GM19438 (cell line): Measurements from ENCODE around the gene TTF2.

ENCODE experiments used
- ATAC-seq: cut with Tn5 transposase; IDR thresholded peaks from one replicate; pipeline ENCODE4 v1.9.1; 2021; ENCODE audit warnings: low read depth; ENCODE audit not compliant: unreplicated experiment

Gene TTF2

GRCh38 chr1:117044217-117044616 is 15.9 kb upstream of the TTF2 start:
- ATAC-seq, result no peak

- ATAC-seq, result no peak
Observed at GRCh38 chr1:117045644-117046043, 14.5 kb upstream of the TTF2 start.

GRCh38 chr1:117046781-117047180 is 13.3 kb upstream of the TTF2 start:
- no peak for ATAC-seq

GRCh38 chr1:117047271-117047670 is 12.9 kb upstream of the TTF2 start:
- no peak for ATAC-seq

- ATAC-seq, result no peak
Observed at GRCh38 chr1:117049857-117050256, 10.3 kb upstream of the TTF2 start.

GRCh38 chr1:117051224-117052064 is 8.7 kb upstream of the TTF2 start:
- peak; percentile 79 for ATAC-seq

GRCh38 chr1:117054068-117054467 is 6.1 kb upstream of the TTF2 start:
- no peak for ATAC-seq

GRCh38 chr1:117058810-117059209 is 1.3 kb upstream of the TTF2 start:
- ATAC-seq, result no peak

- ATAC-seq, result peak; percentile 28
Observed at GRCh38 chr1:117059334-117059677, 820 bp upstream of the TTF2 start.

GRCh38 chr1:117060441-117061317 is 553 bp downstream of the TTF2 start:
- peak; percentile 4 for ATAC-seq

GRCh38 chr1:117061986-117062415 is 1.9 kb downstream of the TTF2 start:
- ATAC-seq, result no peak

- ATAC-seq, result no peak
Observed at GRCh38 chr1:117066367-117066766, 6.2 kb downstream of the TTF2 start.

- ATAC-seq, result peak; percentile 80
Observed at GRCh38 chr1:117067533-117068370, 7.6 kb downstream of the TTF2 start.

GRCh38 chr1:117068580-117068979 is 8.5 kb downstream of the TTF2 start:
- ATAC-seq, result no peak

GRCh38 chr1:117069220-117069844 is 9.2 kb downstream of the TTF2 start:
- ATAC-seq, result no peak

- ATAC-seq, result no peak
Observed at GRCh38 chr1:117070124-117070523, 10.0 kb downstream of the TTF2 start.

- ATAC-seq, result no peak
Observed at GRCh38 chr1:117076648-117077047, 16.5 kb downstream of the TTF2 start.

- ATAC-seq, result no peak
Observed at GRCh38 chr1:117077267-117077666, 17.1 kb downstream of the TTF2 start.

GRCh38 chr1:117079737-117080136 is 19.6 kb downstream of the TTF2 start:
- no peak for ATAC-seq

- no peak for ATAC-seq
Observed at GRCh38 chr1:117084231-117084630, 24.1 kb downstream of the TTF2 start.
